ENCODE measurements around the gene DSCAML1.

The DSCAML1 gene

DNA sequence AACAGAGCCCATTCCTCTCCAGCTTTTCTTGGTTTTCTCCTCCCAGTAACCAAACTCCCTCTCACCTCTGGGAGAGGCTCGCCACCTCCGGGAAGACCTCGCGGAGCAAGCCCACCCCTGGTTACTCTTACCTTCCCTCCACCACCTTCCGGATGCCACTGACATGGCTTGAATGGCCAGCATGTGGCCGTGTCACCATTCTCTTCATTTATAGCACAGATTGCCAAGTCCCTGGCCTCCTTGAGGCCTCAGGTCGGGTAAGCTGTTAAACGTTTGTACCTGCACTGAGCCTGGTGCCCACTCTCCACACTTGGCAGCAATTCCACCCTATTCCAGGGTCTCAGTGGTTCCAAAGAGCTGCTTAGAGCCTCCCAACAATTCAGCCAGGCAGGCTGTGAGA is 35.5 kb upstream of the DSCAML1 start:
- DNase-seq (ENCODE audit: low read depth, low spot score): no peak

- DNase-seq (ENCODE audit: low read depth, low spot score): no peak
Observed at GRCh38 chr11:117831661-117832415, 34.8 kb upstream of the DSCAML1 start.

GRCh38 chr11:117830674-117831351 is 33.8 kb upstream of the DSCAML1 start:
- no peak for DNase-seq (ENCODE audit: low read depth, low spot score)

GRCh38 chr11:117830072-117830471 is 33.1 kb upstream of the DSCAML1 start:
- no peak for DNase-seq (ENCODE audit: low read depth, low spot score)

DNA sequence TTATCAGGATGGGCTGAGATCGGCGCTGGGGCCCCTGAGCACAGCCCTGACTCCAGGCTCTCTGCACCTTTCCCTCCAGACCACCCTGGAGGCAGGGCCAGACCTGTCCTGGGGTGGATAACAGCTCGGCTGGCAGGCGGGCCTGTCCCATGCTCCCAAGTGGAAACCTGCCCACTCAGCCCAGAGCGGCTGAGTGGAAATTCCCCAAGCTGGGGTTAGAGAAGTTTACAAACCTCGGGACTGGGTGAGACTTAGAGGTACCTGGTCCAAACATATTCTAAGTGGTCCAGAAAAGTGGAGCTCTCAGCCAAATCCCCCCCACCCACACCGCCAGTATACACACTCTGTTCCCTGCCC is 32.3 kb upstream of the DSCAML1 start:
- DNase-seq (ENCODE audit: low read depth, low spot score): no peak

GRCh38 chr11:117828611-117829368 is 31.8 kb upstream of the DSCAML1 start:
- peak; percentile 50 for DNase-seq (ENCODE audit: low read depth, low spot score)

- DNase-seq (ENCODE audit: low read depth, low spot score): no peak
Observed at GRCh38 chr11:117827521-117828511, 30.8 kb upstream of the DSCAML1 start.

DNA sequence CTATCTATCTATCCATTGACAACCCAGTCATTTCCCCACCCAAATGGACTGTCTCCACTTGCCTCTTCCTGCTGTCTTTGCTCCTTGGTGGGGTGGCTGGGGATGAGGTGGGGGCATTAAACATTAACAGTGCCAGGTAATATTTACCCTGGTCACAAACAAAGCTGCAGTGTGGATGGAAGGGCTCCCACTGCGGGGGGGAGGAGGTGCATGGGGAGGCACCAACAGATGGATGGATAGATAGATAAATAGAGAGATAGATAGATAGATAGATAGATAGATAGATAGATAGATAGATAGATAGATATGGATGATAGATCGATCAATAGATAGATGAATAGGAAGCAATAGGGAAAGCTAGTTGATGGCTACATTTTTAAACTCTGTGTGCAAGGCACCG is 29.8 kb upstream of the DSCAML1 start:
- DNase-seq (ENCODE audit: low read depth, low spot score): no peak

DNA sequence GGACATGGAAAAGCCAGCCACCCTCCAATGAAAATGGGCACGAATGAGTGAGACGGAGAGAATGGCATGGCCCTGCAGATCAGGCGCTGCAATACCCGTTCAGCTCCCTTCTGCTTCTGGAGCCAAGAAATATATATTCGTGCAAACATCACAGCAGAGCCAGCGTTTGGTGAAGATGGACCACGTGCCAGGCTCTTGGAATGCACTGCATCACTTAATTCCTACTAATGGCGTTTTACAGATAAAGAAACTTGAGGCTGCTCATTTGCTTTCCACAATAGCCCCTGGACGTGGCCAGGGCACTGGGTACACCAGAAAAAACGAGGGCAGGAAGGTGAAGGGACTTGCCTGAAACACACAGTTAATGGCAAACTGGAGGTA is 29.2 kb upstream of the DSCAML1 start:
- DNase-seq (ENCODE audit: low read depth, low spot score): no peak

GRCh38 chr11:117825538-117826189 is 28.6 kb upstream of the DSCAML1 start:
- DNase-seq (ENCODE audit: low read depth, low spot score): no peak

GRCh38 chr11:117824571-117825537 is 27.8 kb upstream of the DSCAML1 start, which contains the start of gene FXYD2:
TSS of gene FXYD2 (minus strand) at chr11:117824744. CDS start at chr11:117824678, 66 bp downstream.
- DNase-seq (ENCODE audit: low read depth, low spot score): no peak

- DNase-seq (ENCODE audit: low read depth, low spot score): no peak
Observed at GRCh38 chr11:117823946-117824420, 27.0 kb upstream of the DSCAML1 start.

- DNase-seq (ENCODE audit: low read depth, low spot score): no peak
Observed at GRCh38 chr11:117823294-117823945, 26.4 kb upstream of the DSCAML1 start.

DNA sequence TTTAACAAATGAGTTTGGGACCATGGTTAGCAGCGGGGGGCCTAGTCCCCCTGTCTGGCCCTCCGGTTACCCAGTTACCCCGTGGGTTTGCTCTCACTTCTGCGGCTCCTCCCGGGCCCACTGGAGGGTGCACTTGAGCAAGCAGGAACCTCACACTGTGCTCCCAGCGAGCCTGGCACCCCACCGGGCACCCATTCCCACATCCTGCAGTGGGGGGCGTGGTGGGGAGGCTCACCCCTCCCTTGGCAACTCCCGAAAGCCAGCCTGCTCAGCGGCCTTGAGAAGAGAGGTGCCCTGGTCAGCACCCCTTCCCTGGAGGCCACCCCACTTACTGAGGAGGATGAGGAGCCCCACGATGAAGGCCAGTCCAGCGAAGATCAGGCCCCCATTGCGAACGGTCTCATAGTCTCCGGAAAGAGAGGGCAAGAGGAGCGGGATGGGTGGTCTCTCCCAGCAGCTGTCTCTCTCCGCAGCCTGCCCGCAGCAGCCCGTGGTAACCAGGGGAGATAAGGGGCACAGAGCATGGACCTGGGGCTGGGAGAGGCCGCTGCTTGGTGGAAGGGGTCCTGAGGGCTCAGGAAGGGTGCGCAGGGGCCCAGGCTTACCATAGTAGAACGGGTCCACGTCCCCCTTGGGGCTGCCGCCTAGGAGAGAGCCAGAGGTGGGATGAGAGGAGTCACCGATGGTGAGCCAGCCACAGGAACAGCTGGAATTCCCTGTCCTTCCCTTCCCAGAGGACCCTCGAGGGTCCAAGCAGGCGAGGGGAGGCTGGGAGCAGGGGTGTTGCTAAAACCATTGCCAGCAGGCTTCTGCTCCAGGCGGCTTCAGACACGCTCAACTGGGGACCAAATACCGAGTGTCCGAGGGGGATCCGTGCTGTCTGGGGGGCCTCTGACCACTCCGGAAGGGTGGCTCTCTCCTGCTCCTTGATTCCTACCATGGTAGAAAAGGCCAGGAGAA is 25.3 kb upstream of the DSCAML1 start:
- DNase-seq (ENCODE audit: low read depth, low spot score): no peak

GRCh38 chr11:117821431-117821830 is 24.4 kb upstream of the DSCAML1 start:
- no peak for DNase-seq (ENCODE audit: low read depth, low spot score)

DNA sequence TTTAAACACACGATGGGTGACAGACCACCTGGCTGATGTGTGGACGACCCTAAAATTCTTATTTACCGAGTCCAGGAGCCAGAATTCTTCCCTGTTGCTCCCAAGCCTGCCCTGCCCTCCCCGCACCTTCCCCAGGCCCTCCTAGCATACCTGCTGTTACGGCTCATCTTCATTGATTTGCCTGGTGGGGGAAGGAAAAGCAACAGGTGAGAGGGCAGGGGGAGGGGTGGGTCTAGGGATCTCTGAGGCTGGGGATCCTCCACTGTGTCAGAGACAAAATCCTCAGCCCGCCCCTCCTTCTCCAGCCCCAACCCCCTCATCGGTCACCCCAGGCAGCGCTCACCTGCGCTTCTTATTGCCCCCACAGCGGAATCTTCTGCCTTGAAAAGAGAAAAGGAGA is 23.5 kb upstream of the DSCAML1 start:
- no peak for DNase-seq (ENCODE audit: low read depth, low spot score)

DNA sequence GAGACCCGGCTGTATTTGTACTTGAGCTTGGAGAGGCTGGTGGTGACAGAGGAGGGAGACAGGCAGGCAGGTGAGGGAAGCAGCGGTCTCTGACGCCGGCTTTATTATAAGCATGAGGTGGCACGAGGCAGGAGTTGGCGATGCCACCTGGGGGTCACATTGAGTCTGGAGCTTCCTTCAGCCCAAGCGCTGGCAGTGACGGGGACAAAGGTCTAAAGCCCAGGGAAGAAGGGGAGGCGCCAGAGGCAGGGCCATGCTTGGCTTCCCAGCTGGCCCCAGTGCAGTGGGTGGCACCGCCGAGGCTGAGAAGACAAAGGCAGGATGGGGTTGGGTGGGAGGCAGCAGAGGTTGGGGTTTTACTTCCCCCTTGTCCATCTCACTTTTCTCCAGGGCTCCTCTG is 23.1 kb upstream of the DSCAML1 start:
- DNase-seq (ENCODE audit: low read depth, low spot score): no peak

Measured in activated CD4-positive, CD25-positive, alpha-beta regulatory T cell treated with anti-CD3 and anti-CD28 coated beads, Interleukin-2, amount 50 U/mL, for 16 hours (primary cell).